ENCODE measurements around the gene TIGD3. TPM values are rescaled to one million over a fixed set of nuclear protein-coding genes. Genes with fewer than 3 reads are reported as not detected.
"Not testable (repeated sequence)": the region's sequence is repeated elsewhere in the genome, so short reads cannot be mapped to it uniquely, and the experiment has no call there.

The TIGD3 gene
- polyA plus RNA-seq, 5 donors = 0.10 to 0.28 (median 0.21) TPM

- DNase-seq = no peak
Observed at GRCh38 chr11:65323813-65324212, 30.7 kb upstream of the TIGD3 start.

GRCh38 chr11:65325435-65325834, 29.1 kb upstream of the TIGD3 start:
- DNase-seq = no peak

- no peak for DNase-seq
Observed at GRCh38 chr11:65327021-65327420, 27.5 kb upstream of the TIGD3 start.

- DNase-seq = no peak
Observed at GRCh38 chr11:65329478-65329877, 25.1 kb upstream of the TIGD3 start.

- peak; percentile 75 to 85 for DNase-seq
Observed at GRCh38 chr11:65329944-65330403, 24.6 kb upstream of the TIGD3 start.

- no peak for DNase-seq
Observed at GRCh38 chr11:65330544-65330943, 24.0 kb upstream of the TIGD3 start.

GRCh38 chr11:65332591-65332990, 22.0 kb upstream of the TIGD3 start:
- not testable (repeated sequence) for DNase-seq

GRCh38 chr11:65334696-65335295, 19.8 kb upstream of the TIGD3 start:
- DNase-seq = no peak

GRCh38 chr11:65338676-65339075, 15.9 kb upstream of the TIGD3 start:
- no peak for DNase-seq

GRCh38 chr11:65340226-65340625, 14.3 kb upstream of the TIGD3 start:
- no peak for DNase-seq

- DNase-seq = no peak
Observed at GRCh38 chr11:65341856-65342255, 12.7 kb upstream of the TIGD3 start.

GRCh38 chr11:65351511-65351910, 3.0 kb upstream of the TIGD3 start:
- no peak for DNase-seq

- DNase-seq = no peak
Observed at GRCh38 chr11:65352783-65353182, 1.8 kb upstream of the TIGD3 start.

- DNase-seq = no peak
Observed at GRCh38 chr11:65353376-65353775, 1.2 kb upstream of the TIGD3 start.

- no peak for DNase-seq
Observed at GRCh38 chr11:65353900-65354264, 669 bp upstream of the TIGD3 start.

- no peak for DNase-seq
Observed at GRCh38 chr11:65355013-65355775, 643 bp downstream of the TIGD3 start.

GRCh38 chr11:65355776-65356393, 1.3 kb downstream of the TIGD3 start:
- no peak for DNase-seq

- no peak for DNase-seq
Observed at GRCh38 chr11:65356394-65356972, 1.9 kb downstream of the TIGD3 start.

GRCh38 chr11:65357856-65358356, 3.4 kb downstream of the TIGD3 start:
- no peak for DNase-seq

- DNase-seq = no peak
Observed at GRCh38 chr11:65362320-65362931, 7.9 kb downstream of the TIGD3 start.

- no peak for DNase-seq
Observed at GRCh38 chr11:65362966-65363365, 8.4 kb downstream of the TIGD3 start.

- DNase-seq = no peak
Observed at GRCh38 chr11:65363770-65364169, 9.2 kb downstream of the TIGD3 start.

All from right lung (tissue), 5 donors.